Measurements from ENCODE around the gene MEGF11. TPM values are rescaled to one million over a fixed set of nuclear protein-coding genes. Genes with fewer than 3 reads are reported as not detected.
"Not testable (repeated sequence)": the region's sequence is repeated elsewhere in the genome, so short reads cannot be mapped to it uniquely, and the experiment has no call there.

The MEGF11 gene
- total RNA-seq, 1 experiment from 2014 or later = 0.76 TPM

DNA sequence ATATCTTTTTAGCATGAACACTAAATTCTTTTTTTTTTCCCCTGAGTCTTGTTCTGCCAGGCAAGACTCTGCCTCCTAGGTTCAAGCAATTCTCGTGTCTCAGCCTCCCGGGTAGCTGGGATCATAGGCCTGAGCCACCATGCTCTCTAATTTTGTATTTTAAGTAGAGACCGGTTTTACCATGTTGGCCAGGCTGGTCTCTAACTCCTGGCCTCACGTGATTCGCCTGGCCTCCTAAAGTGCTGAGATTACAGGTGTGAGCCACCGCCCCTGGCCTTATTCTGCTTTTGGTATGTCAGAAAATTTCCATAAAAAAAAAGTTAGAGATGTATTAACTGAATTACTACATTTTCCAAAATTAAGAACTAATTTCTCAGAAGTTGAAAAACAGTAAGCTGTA is 370.0 kb downstream of the MEGF11 start:
- no peak for DNase-seq
- Histone ChIP-seq H3K4me3 (ENCODE audit: insufficient read depth, low read depth, low read length) (no peak overlapping the region), H3K36me3 (replicated peaks; ENCODE audit: control insufficient read depth, insufficient read depth, low read length) (peaks cover 10% of the 10 kb centered on the region), H3K27me3 (ENCODE audit: control insufficient read depth, insufficient read depth, low read length) (no peaks in the 10 kb centered on the region)

DNA sequence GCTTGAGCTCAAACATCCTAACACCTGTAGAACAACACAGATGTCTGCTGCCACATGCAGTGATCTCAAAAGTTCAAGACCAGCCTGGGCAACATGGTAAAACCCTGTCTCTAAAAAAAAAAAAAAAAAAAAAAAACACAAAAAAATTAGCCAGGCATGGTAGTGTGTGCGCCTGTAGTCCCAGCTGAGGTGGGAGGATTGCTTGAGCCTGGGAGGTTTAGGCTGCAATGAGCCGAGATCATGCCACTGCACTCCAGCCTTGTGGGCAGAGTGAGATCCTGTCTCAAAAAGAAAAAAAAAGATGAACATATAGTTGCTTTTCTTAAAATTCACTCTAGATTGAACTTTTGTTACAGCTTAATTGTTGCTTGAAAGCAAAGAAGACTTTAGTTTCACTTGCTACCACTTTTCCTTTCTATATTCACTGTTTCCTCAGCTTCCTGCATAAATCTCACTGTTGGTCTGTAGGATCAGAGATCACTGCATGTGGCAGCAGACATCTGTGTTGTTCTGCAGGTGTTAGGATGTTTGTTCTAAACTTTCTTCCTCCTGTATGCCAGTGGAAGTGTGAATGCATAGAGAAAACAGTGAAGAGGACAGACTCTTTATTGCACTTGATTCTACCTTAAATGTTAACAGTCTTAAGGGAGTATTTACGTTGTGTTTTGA is 371.6 kb downstream of the MEGF11 start:
- no peak for DNase-seq
- H3K27me3 ChIP-seq (ENCODE audit: control insufficient read depth, insufficient read depth, low read length) = no peaks in the 10 kb centered on the region
- H3K36me3 ChIP-seq (replicated peaks; ENCODE audit: control insufficient read depth, insufficient read depth, low read length) = peaks cover 15% of the 10 kb centered on the region
- H3K4me3 ChIP-seq (ENCODE audit: insufficient read depth, low read depth, low read length) = no peak overlapping the region

DNA sequence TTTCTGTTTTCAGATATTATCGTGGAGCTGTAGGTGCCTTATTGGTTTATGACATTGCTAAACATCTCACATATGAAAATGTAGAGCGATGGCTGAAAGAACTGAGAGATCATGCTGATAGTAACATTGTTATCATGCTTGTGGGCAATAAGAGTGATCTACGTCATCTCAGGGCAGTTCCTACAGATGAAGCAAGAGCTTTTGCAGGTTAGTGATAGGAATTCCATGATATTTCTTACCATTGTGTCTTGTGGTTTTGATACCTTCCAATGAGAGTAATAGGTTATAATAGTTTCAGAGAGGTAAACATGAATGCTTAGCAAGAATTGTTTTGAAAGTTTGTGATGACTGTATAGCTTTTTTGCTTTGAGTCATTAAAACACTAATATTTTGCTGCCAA is 375.8 kb downstream of the MEGF11 start:
- DNase-seq = no peak
- Histone ChIP-seq H3K27me3 (ENCODE audit: control insufficient read depth, insufficient read depth, low read length) (no peaks in the 10 kb centered on the region), H3K4me3 (ENCODE audit: insufficient read depth, low read depth, low read length) (no peak overlapping the region), H3K36me3 (replicated peaks; ENCODE audit: control insufficient read depth, insufficient read depth, low read length) (peaks cover 17% of the 10 kb centered on the region)

DNA sequence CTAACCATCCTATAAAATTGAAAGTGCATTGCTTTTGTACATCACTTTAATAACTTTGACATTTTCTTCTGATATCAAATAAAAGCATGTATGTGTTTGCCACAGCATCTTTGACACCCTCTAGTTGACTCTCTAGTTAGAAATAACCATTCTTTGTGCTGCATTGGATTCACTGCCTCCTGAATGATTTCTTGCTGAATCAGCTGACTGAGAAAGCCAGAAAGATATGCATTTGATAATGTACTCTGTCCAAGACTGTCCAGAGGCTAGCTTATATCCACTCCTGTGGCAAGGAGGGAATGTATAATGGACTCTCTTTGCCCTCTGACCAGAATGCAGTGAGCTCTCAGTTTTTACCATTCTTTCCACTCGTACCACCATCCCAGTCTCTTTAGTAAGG is 378.1 kb downstream of the MEGF11 start:
- no peak for DNase-seq
- Histone ChIP-seq H3K27me3 (ENCODE audit: control insufficient read depth, insufficient read depth, low read length) (no peaks in the 10 kb centered on the region), H3K4me3 (ENCODE audit: insufficient read depth, low read depth, low read length) (no peak overlapping the region), H3K36me3 (replicated peaks; ENCODE audit: control insufficient read depth, insufficient read depth, low read length) (peaks cover 16% of the 10 kb centered on the region)

DNA sequence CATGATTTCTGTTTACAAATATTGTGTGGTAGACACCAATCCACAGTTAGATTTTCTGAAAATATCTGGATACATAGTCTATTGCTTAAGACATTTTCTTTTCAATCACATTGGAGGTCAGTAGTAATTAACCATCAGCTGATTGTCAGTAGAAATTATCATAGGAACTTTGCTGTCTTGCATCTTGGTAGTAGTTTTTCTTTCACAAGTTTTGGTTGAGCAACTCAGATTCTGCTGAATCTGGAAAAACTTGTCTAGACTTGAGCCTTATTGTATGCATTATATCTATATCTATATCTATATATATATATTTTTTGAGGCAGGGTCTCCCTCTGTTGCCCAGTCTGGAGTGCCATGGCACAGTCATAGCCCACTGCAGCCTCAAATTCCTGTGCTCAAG is 380.3 kb downstream of the MEGF11 start:
- peaks cover 11% of the 10 kb centered on the region for H3K36me3 ChIP-seq (replicated peaks; ENCODE audit: control insufficient read depth, insufficient read depth, low read length)
- H3K27me3 ChIP-seq (ENCODE audit: control insufficient read depth, insufficient read depth, low read length) = no peaks in the 10 kb centered on the region
- no peak for DNase-seq
- H3K4me3 ChIP-seq (ENCODE audit: insufficient read depth, low read depth, low read length) = no peak overlapping the region

DNA sequence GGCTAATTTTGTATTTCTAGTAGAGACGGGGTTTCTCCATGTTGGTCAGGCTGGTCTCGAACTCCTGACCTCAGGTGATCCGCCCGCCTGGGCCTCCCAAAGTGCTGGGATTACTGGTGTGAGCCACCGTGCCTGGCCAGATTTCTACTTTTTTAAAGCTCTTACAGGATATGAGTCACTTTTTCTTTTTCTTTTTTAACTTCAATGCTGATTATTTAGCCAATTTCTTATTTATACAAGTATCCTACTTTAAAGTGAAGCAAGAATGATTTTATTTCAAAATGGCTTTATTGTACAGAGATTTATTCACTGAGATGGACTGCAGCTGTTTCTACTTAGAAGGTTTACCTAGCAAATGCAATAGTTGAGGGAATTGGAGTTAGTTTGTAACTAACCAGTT is 381.0 kb downstream of the MEGF11 start:
- H3K4me3 ChIP-seq (ENCODE audit: insufficient read depth, low read depth, low read length); DNase-seq; H3K36me3 ChIP-seq (replicated peaks; ENCODE audit: control insufficient read depth, insufficient read depth, low read length); H3K27me3 ChIP-seq (ENCODE audit: control insufficient read depth, insufficient read depth, low read length): not testable (repeated sequence)

DNA sequence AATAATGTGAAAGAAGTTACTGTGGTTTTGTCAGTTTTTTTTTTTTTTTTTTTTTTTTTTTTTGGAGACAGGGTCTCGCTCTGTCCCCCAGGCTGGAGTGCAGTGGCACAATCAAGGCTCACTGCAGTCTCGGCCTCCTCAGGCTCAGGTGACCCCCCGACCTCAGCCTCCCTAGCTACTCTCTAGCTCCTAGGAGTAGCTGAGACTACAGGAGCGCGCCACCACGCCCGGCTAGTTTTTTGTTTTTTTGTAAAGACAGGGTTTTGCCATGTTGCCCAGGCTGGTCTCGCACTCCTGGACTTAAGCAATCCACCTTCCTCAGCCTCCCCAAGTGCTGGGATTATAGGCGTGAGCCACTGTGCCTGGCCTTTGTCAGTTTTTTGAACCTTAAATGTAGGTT is 381.7 kb downstream of the MEGF11 start:
- not testable (repeated sequence) for H3K36me3 ChIP-seq (replicated peaks; ENCODE audit: control insufficient read depth, insufficient read depth, low read length); H3K27me3 ChIP-seq (ENCODE audit: control insufficient read depth, insufficient read depth, low read length); DNase-seq; H3K4me3 ChIP-seq (ENCODE audit: insufficient read depth, low read depth, low read length)

DNA sequence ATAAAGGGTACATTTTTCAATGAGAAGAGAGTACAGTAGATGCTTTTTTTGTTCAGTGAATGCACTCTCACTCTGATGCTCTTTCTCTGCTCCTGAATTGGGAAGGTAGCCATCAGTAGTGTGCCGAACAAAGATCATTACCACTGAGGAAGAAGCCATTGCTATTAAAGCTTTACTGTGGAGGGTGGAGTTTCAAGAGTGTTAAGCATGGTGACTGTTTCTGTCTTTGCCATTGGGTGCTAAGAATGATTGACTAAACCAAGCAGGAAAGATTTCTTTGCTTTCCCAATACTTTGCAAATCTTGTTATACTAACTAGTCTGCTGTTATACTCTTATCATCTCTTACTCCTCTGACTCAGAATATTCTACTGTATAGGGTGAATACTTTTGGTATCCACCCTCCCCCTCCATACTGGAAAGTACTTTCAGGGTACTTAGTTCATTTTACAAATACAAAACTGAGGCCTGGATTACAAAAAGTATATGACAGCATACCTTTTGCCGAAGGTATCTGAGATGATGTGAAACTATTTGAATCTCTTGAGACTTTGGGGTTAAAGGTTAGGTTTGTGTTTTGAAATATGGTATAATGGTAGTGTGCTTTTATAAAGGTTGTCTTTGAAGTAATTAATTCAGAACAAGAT is 382.5 kb downstream of the MEGF11 start:
- H3K27me3 ChIP-seq (ENCODE audit: control insufficient read depth, insufficient read depth, low read length) = no peaks in the 10 kb centered on the region
- DNase-seq = peak; percentile 29

DNA sequence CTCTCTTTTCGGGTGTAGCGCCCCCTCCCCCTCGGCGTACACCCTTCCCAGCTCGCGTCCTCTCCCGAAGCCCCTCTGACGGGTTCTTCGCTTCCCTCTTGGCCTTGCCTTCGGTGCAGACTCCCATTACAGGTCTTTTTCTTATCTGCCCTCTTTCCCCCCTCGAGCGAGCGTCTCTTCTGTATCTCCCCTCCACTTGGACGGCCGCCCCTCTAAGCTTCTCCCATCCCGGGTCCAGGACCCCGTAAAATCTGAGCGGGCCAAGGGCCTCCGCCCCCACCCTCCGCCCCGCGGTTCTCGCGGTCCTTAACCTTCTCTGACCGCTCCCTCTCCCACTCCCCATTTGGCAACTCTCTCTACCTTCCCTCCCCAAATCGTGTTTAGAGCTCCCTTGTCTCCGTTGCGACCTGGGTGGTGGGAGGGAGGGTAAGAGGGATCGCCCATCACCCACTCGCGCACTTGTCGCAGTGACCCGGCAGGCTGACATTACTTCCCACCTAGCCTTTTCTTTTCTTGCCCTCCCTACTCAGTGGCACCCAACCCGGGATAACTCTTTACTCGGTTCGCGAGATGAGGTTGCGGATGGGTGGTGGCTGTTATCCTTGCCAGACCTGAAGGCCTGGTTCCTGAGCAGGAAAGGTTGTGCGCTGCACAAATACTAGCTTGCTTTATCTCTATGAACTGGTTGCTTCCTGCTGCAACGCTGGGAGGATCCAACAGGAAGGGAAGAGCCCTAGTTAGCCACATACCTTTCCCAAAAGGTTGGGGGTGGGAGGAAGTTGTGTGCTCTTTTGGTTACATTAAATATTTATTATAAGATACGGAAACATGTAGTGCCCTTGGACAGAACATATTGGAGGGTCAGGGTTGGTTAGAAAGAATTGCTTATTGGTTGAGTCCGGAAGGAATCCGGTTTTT is 383.3 kb downstream of the MEGF11 start:
- Histone ChIP-seq H3K27me3 (ENCODE audit: control insufficient read depth, insufficient read depth, low read length) (no peaks in the 10 kb centered on the region), H3K36me3 (replicated peaks; ENCODE audit: control insufficient read depth, insufficient read depth, low read length) (peaks cover 1% of the 10 kb centered on the region), H3K4me3 (ENCODE audit: insufficient read depth, low read depth, low read length) (peak overlapping the region; percentile 92)
- peak; percentile 25 for DNase-seq

More for the DNA sequence above, 382.5 kb downstream of the MEGF11 start:
- peaks cover 1% of the 10 kb centered on the region for H3K36me3 ChIP-seq (replicated peaks; ENCODE audit: control insufficient read depth, insufficient read depth, low read length)
- peak overlapping the region; percentile 92 for H3K4me3 ChIP-seq (ENCODE audit: insufficient read depth, low read depth, low read length)

DNA sequence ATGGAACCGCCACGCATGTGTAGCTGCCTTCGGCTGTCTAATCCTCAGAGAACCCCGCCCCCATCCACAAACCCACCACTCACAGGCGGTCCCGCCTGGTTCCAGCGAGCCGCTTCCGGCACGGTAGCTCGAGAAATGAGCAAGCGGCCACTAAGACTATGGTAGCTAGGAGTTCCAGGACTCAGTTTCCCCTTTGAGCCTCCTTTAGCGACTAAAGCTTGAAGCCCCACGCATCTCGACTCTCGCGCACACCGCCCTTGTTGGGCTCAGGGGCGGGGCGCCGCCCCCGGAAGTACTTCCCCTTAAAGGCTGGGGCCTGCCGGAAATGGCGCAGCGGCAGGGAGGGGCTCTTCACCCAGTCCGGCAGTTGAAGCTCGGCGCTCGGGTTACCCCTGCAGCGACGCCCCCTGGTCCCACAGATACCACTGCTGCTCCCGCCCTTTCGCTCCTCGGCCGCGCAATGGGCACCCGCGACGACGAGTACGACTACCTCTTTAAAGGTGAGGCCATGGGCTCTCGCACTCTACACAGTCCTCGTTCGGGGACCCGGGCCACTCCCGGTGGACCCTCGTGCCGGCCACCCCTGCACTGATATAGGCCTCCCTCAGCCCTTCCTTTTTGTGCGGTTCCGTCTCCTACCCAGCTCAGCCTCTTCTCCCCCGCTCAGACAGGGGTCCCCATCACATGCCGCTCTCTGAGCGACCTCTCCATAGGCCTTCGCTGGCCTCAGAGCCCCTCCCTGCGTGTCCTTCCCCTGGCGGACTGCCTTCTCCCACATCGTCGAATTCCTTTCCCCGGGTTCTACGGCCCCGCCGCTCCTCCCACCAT is 384.2 kb downstream of the MEGF11 start, which contains the start of gene RAB11A:
RAB11A (plus strand) TSS at position 366 of the 828 bp plus-strand sequence; CDS start at position 461, 95 bp downstream.
- Histone ChIP-seq H3K4me3 (ENCODE audit: insufficient read depth, low read depth, low read length) (peak within 1 kb of the TSS; percentile 92), H3K36me3 (replicated peaks; ENCODE audit: control insufficient read depth, insufficient read depth, low read length) (peaks cover 1% of the 10 kb centered on the region; the same call in 1 of the 2 replicates), H3K27me3 (ENCODE audit: control insufficient read depth, insufficient read depth, low read length) (no peaks in the 10 kb centered on the region)
- DNase-seq = peak; percentile 94

DNA sequence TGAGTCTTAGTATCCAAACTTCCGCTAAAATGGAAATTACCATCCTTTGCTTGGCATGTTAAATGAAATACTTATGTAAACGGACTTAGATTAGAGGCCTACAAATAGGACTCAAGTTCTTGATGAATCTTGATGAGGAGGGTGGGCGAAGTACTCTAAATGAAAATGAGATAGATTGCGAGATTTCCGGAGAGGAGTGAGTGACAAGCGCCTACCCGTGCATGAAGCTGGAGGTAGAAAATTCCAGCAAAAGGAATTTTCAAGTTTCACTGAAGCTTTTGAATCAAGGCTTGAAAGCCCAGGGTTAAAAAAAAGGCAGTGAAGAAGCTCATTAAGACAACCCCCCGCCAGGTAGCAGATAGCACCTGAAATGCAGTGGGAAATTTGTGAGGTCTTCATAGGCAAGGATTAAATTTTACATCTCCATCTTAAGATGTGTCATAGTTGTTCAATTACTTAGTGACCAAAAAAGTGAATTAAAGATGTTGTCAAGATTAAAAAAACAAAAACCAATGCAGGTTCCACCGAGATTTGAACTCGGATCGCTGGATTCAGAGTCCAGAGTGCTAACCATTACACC is 384.9 kb downstream of the MEGF11 start:
- DNase-seq = peak; percentile 22
- H3K36me3 ChIP-seq (replicated peaks; ENCODE audit: control insufficient read depth, insufficient read depth, low read length) = no peaks in the 10 kb centered on the region
- H3K27me3 ChIP-seq (ENCODE audit: control insufficient read depth, insufficient read depth, low read length) = no peaks in the 10 kb centered on the region
- peak overlapping the region; percentile 92 for H3K4me3 ChIP-seq (ENCODE audit: insufficient read depth, low read depth, low read length)

DNA sequence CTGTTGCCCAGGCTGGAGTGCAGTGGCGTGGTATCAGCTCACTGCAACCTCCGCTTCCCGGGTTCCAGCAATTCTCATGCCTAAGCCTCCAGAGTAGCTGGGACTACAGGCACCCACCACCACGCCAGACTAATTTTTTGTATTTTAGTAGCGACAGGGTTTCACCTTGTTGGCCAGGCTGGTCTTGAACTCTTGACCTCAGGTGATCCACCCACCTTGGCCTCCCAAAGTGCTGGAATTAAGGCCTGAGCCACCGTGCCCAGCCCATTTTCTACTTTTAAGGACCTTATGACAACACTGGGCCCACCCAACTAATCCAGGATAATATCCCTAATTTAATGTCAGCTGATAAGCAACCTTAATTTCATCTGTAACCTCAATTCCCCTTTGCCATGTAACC is 385.6 kb downstream of the MEGF11 start:
- H3K27me3 ChIP-seq (ENCODE audit: control insufficient read depth, insufficient read depth, low read length); DNase-seq; H3K4me3 ChIP-seq (ENCODE audit: insufficient read depth, low read depth, low read length): not testable (repeated sequence)

DNA sequence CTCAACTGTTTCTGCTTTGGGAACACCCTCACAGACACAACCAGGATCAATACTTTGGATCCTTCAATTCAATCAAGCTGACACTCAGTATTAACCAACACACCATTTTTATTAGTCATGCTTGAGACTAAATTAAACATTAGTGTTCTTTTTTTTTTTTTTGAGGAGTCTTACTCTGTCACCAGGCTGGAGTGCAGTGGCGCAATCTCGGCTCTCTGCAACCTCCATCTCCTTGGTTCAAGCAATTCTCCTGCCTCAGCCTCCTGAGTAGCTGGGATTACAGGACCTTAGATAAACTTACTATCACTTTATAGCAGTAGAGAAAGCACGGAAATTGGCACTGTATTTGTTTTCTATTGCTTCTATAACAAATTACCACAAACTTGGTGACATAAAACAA is 386.3 kb downstream of the MEGF11 start:
- no peaks in the 10 kb centered on the region for H3K36me3 ChIP-seq (replicated peaks; ENCODE audit: control insufficient read depth, insufficient read depth, low read length)
- H3K4me3 ChIP-seq (ENCODE audit: insufficient read depth, low read depth, low read length) = no peak overlapping the region
- no peak for DNase-seq
- no peaks in the 10 kb centered on the region for H3K27me3 ChIP-seq (ENCODE audit: control insufficient read depth, insufficient read depth, low read length)

More for the DNA sequence above, 385.6 kb downstream of the MEGF11 start:
- H3K36me3 ChIP-seq (replicated peaks; ENCODE audit: control insufficient read depth, insufficient read depth, low read length) = not testable (repeated sequence)

DNA sequence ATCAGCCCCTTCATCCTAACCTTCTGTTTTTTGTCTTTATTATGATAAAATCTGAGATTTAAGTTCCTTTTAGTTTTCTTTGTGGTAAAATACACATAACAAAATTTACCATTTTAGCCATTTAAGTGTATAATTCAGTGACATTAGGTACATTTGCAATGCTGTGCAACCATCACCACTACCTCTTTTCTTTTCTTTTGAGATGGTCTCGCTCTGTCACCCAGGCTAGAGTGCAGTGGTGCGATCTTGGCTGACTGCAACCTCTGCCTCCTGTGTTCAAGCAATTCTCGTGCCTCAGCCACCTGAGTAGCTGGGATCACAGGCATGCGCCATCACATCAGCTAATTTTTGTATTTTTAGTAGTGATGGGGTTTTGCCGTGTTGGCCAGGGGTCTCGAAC is 390.4 kb downstream of the MEGF11 start:
- H3K36me3 ChIP-seq (replicated peaks; ENCODE audit: control insufficient read depth, insufficient read depth, low read length) = no peaks in the 10 kb centered on the region
- H3K27me3 ChIP-seq (ENCODE audit: control insufficient read depth, insufficient read depth, low read length) = no peaks in the 10 kb centered on the region
- no peak for DNase-seq
- H3K4me3 ChIP-seq (ENCODE audit: insufficient read depth, low read depth, low read length) = no peak overlapping the region
